ENCODE data around the gene PPP3CA.

The PPP3CA gene

DNA sequence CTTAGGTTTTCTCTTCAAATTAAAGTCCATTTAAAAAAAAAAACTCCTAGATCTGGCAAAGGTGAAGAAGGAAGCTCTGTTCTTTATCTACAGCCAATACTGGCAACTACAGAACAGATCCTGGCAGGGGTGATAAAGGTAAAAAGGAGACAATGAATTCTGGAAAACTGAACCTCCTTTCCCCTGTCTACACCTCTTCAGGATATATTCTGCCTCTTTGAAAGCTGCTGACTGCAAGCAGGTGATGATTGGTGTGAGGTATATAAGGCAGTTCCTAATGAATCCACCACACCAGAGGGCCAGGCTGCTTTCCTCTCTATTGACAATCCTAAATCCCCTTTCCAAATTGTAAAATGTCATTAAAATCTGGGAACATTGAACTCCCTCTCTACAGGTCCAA, 370.1 kb downstream of the PPP3CA start:
- CTCF ChIA-PET = interaction anchor here (1.4 kb wide), 1 partner anchor 18 kb away, joined by 3 read pairs; no protein-coding TSS in a partner anchor
- no peak for DNase-seq (ENCODE audit: extremely low spot score)
- TF ChIP-seq, protein P1, sequence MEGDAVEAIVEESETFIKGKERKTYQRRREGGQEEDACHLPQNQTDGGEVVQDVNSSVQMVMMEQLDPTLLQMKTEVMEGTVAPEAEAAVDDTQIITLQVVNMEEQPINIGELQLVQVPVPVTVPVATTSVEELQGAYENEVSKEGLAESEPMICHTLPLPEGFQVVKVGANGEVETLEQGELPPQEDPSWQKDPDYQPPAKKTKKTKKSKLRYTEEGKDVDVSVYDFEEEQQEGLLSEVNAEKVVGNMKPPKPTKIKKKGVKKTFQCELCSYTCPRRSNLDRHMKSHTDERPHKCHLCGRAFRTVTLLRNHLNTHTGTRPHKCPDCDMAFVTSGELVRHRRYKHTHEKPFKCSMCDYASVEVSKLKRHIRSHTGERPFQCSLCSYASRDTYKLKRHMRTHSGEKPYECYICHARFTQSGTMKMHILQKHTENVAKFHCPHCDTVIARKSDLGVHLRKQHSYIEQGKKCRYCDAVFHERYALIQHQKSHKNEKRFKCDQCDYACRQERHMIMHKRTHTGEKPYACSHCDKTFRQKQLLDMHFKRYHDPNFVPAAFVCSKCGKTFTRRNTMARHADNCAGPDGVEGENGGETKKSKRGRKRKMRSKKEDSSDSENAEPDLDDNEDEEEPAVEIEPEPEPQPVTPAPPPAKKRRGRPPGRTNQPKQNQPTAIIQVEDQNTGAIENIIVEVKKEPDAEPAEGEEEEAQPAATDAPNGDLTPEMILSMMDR (IDR thresholded peaks at IDR 0.05; ENCODE audit: control extremely low read depth, extremely low read depth, low read depth, missing control alignments) = no peak
- POLR2A ChIA-PET = no interaction called here

Data from GM10248 (cell line).